K562 (cell line): ENCODE results near the gene C10orf53. TPM values are rescaled to one million over a fixed set of nuclear protein-coding genes. Genes with fewer than 3 reads are reported as not detected.

ENCODE experiments used
- EGR1 ChIP-seq: fragments of 450-650 bp; conservative IDR thresholded peaks from 2 replicates; pipeline ENCODE4 v1.6.1; 2017; ENCODE audit warnings: mild to moderate bottlenecking
- FOXK2 ChIP-seq, 2 experiments: fragments of 450-650 bp; IDR thresholded peaks in 1 of 2; conservative IDR thresholded peaks in 1 of 2; 2 replicates each; pipeline ENCODE4 v1.6.1; 2016; ENCODE audit warnings: low read depth in 2 of 2, mild to moderate bottlenecking in 1 of 2
- HNRNPH1 ChIP-seq: fragments of 200-400 bp; formaldehyde crosslinking; optimal IDR thresholded peaks from 2 replicates; pipeline ENCODE3; 2017; ENCODE audit warnings: low read depth, mild to moderate bottlenecking, low read length, moderate library complexity
- MAFK ChIP-seq: IDR thresholded peaks from 2 replicates; pipeline ENCODE4 v1.6.1; 2011; ENCODE audit warnings: low read length, improper control_type of control experiment
- POLR3A ChIP-seq: IDR thresholded peaks from 2 replicates; pipeline ENCODE4 v1.6.1; 2011; ENCODE audit warnings: borderline replicate concordance, mild to moderate bottlenecking, moderate library complexity; ENCODE audit not compliant: insufficient read length, insufficient read depth; ENCODE audit errors: extremely low read depth
- ZC3H4 ChIP-seq: sonication (generic); formaldehyde crosslinking; IDR thresholded peaks from 2 replicates; pipeline ENCODE4 v1.9.0; 2021; ENCODE audit warnings: missing genetic modification reagents, borderline replicate concordance
- ZFP36 ChIP-seq: fragments of 150-350 bp; IDR thresholded peaks from 2 replicates; pipeline ENCODE4 v1.6.1; 2018; ENCODE audit warnings: low read length, low read depth; ENCODE audit not compliant: partially characterized antibody
- ZNF124 ChIP-seq: sonication (generic); formaldehyde crosslinking; IDR thresholded peaks from 2 replicates; pipeline ENCODE4 v1.8.1; 2022; ENCODE audit warnings: missing genetic modification reagents
- ZNF253 ChIP-seq: fragments of 250-450 bp; sonication (Bioruptor Pico); conservative IDR thresholded peaks from 2 replicates; pipeline ENCODE4 v1.6.1; 2021; ENCODE audit warnings: mild to moderate bottlenecking
- polyA plus RNA-seq, 8 experiments: library from polyadenylated mRNA; depleted of rRNA in 4 of 8; stranded (reverse) in 5 of 8; unstranded in 3 of 8; fragments of >200 nt; fragmentation: Nextera tagmentation in 2 of 8; fragmentation: Illumina TruSeq in 1 of 8; extraction: Ambion mirVana in 2 of 8; extraction: Trizol in 1 of 8; gene quantifications; 2 replicates each; pipeline versions ENCODE4 v1.2.1 to v1.2.3, GENCODE V29; 2011 to 2014; ENCODE audit warnings: inconsistent platforms in 1 of 8, missing spikeins in 1 of 8
- total RNA-seq, 7 experiments: library from RNA; depleted of rRNA in 6 of 7; stranded (reverse); fragments of >200 nt in 6 of 7; fragmentation: Illumina TruSeq in 2 of 7; extraction: Trizol in 2 of 7; gene quantifications; 2 replicates each; pipeline versions ENCODE4 v1.2.1 to v1.2.3, GENCODE V29; 2011 to 2021; ENCODE audit warnings: low replicate concordance in 1 of 7
- TF ChIP-seq, protein P1 (sequence below), 2 experiments: fragments of 450-650 bp in 1 of 2; sonication (generic) in 1 of 2; formaldehyde crosslinking in 1 of 2; IDR thresholded peaks; 2 replicates each; pipeline versions ENCODE4 v1.7.1 to v1.9.0; 2016 to 2022; ENCODE audit warnings: inconsistent platforms in 1 of 2, mild to moderate bottlenecking in 1 of 2, missing genetic modification reagents in 1 of 2
- TF ChIP-seq, protein P2 (sequence below), 2 experiments: fragments of 450-650 bp; formaldehyde crosslinking in 1 of 2; IDR thresholded peaks; 2 replicates each; pipeline versions ENCODE4 v1.4.0 to v1.6.1; 2014 to 2020; ENCODE audit warnings: mild to moderate bottlenecking in 2 of 2, borderline replicate concordance in 1 of 2, low read depth in 1 of 2

C10orf53 gene
- total and polyA plus RNA-seq, 9 of the 15 experiments (the other 6 are each of a cell fraction or from before 2014, with no cell fraction given) = not detected

DNA sequence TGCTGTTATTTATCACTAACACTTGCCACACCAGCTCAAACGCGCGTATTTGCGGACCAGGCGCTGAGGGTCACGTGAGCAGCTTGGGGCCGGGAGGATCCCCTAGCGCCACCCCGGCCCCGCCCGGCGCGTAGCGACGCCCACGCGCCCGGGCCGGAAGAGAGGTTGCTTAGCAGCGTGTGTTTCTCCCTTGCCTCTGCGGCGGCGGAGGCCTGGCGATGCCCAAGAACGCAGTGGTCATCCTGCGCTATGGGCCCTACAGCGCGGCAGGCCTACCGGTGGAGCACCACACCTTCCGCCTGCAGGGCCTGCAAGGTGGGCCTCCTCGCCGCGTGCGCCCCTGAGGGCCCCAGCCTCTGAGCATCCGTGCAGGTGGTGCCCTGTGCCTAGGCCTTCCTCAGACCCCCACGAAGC, at the start of gene C10orf53 (continued):
- TF ChIP-seq, protein P1, sequence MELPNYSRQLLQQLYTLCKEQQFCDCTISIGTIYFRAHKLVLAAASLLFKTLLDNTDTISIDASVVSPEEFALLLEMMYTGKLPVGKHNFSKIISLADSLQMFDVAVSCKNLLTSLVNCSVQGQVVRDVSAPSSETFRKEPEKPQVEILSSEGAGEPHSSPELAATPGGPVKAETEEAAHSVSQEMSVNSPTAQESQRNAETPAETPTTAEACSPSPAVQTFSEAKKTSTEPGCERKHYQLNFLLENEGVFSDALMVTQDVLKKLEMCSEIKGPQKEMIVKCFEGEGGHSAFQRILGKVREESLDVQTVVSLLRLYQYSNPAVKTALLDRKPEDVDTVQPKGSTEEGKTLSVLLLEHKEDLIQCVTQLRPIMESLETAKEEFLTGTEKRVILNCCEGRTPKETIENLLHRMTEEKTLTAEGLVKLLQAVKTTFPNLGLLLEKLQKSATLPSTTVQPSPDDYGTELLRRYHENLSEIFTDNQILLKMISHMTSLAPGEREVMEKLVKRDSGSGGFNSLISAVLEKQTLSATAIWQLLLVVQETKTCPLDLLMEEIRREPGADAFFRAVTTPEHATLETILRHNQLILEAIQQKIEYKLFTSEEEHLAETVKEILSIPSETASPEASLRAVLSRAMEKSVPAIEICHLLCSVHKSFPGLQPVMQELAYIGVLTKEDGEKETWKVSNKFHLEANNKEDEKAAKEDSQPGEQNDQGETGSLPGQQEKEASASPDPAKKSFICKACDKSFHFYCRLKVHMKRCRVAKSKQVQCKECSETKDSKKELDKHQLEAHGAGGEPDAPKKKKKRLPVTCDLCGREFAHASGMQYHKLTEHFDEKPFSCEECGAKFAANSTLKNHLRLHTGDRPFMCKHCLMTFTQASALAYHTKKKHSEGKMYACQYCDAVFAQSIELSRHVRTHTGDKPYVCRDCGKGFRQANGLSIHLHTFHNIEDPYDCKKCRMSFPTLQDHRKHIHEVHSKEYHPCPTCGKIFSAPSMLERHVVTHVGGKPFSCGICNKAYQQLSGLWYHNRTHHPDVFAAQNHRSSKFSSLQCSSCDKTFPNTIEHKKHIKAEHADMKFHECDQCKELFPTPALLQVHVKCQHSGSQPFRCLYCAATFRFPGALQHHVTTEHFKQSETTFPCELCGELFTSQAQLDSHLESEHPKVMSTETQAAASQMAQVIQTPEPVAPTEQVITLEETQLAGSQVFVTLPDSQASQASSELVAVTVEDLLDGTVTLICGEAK (IDR thresholded peaks at IDR 0.05) = no peak
- TF ChIP-seq, protein P1 (CRISPR knock-in tag; IDR thresholded peaks at IDR 0.05) = no peak
- TF ChIP-seq MAFK (no peak), EGR1 (peak; percentile 99), ZNF253 (CRISPR knock-in tag) (no peak), FOXK2 (conservative IDR thresholded peaks at IDR 0.05 in 1 of 2, IDR thresholded peaks at IDR 0.05 in 1 of 2; ENCODE audit: low read depth in 2 of 2) (no peak; a peak in 1 of 4 replicates), HNRNPH1 (no peak), ZNF124 (CRISPR knock-in tag) (no peak), ZC3H4 (CRISPR knock-in tag) (no peak), POLR3A (no peak), ZFP36 (peak; percentile 8)
- TF ChIP-seq, protein P2, sequence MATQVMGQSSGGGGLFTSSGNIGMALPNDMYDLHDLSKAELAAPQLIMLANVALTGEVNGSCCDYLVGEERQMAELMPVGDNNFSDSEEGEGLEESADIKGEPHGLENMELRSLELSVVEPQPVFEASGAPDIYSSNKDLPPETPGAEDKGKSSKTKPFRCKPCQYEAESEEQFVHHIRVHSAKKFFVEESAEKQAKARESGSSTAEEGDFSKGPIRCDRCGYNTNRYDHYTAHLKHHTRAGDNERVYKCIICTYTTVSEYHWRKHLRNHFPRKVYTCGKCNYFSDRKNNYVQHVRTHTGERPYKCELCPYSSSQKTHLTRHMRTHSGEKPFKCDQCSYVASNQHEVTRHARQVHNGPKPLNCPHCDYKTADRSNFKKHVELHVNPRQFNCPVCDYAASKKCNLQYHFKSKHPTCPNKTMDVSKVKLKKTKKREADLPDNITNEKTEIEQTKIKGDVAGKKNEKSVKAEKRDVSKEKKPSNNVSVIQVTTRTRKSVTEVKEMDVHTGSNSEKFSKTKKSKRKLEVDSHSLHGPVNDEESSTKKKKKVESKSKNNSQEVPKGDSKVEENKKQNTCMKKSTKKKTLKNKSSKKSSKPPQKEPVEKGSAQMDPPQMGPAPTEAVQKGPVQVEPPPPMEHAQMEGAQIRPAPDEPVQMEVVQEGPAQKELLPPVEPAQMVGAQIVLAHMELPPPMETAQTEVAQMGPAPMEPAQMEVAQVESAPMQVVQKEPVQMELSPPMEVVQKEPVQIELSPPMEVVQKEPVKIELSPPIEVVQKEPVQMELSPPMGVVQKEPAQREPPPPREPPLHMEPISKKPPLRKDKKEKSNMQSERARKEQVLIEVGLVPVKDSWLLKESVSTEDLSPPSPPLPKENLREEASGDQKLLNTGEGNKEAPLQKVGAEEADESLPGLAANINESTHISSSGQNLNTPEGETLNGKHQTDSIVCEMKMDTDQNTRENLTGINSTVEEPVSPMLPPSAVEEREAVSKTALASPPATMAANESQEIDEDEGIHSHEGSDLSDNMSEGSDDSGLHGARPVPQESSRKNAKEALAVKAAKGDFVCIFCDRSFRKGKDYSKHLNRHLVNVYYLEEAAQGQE (IDR thresholded peaks at IDR 0.05; ENCODE audit: borderline replicate concordance) = peak; percentile 71
- TF ChIP-seq, protein P2 (CRISPR knock-in tag; IDR thresholded peaks at IDR 0.05; ENCODE audit: low read depth) = no peak
